ENCODE data around the gene BAIAP3.
"Not testable (repeated sequence)": the region's sequence is repeated elsewhere in the genome, so short reads cannot be mapped to it uniquely, and the experiment has no call there.

Gene BAIAP3

GRCh38 chr16:1318268-1318545, 15.2 kb upstream of the BAIAP3 start:
- no peak for DNase-seq (ENCODE audit: low read depth in 3 of 3)

GRCh38 chr16:1319041-1319440, 14.4 kb upstream of the BAIAP3 start:
- DNase-seq (ENCODE audit: low read depth in 3 of 3), result no peak

GRCh38 chr16:1320097-1320496, 13.3 kb upstream of the BAIAP3 start:
- no peak for DNase-seq (ENCODE audit: low read depth in 3 of 3)

GRCh38 chr16:1320658-1321240, 12.7 kb upstream of the BAIAP3 start:
- no peak for DNase-seq (ENCODE audit: low read depth in 3 of 3)

GRCh38 chr16:1322407-1322806, 11.0 kb upstream of the BAIAP3 start:
- no peak for DNase-seq (ENCODE audit: low read depth in 3 of 3)

DNA sequence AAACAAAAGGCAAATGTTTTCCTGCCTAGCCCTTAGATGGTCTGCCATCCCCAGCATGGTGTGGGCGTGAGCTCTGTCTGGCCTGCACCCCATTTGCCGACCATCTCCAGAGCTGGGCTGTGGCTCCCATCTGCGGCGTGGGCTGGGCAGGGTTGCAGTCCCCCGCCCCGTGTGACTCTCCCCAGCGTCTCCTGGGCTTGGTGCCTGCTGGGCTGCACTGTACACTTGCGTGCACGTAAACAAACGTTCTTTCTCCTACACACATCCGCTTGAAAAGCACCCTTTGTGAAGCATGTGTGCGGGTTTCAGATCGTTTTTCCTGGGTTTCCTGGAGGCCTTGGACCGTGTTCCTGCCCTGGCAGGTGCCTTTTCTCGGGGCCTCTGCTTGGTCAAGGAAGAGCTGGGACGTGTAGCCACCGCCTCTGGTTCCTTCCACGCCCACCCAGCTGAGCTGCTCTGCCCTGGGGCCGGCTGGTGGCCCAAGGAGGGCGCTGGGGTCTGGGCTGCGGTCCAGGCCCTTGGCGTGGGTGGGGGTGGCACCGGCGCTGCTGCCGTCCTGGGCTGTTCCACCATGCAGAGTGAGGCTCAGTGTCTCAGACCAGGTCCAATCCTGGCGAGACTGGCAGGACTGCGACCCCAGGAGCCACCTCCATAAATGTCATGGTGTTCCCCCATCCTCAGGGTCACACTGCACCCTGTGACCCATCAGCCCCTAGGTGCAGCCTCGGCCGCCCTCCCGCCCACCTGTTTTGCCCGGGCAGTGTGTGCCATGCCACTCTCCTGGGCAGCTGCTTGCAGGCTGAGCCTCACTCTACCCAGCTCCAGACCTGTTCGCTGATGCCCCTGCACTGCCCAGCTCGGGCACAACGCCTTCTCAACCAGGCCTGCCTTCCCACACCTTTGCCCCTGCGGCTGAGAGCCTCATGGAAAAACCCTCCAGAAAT, 9.9 kb upstream of the BAIAP3 start:
- DNase-seq (ENCODE audit: low read depth in 3 of 3), result no peak

GRCh38 chr16:1324286-1324826, 9.1 kb upstream of the BAIAP3 start:
- DNase-seq (ENCODE audit: low read depth in 3 of 3), result no peak

GRCh38 chr16:1325261-1325660, 8.2 kb upstream of the BAIAP3 start:
- DNase-seq (ENCODE audit: low read depth in 3 of 3), result no peak

DNA sequence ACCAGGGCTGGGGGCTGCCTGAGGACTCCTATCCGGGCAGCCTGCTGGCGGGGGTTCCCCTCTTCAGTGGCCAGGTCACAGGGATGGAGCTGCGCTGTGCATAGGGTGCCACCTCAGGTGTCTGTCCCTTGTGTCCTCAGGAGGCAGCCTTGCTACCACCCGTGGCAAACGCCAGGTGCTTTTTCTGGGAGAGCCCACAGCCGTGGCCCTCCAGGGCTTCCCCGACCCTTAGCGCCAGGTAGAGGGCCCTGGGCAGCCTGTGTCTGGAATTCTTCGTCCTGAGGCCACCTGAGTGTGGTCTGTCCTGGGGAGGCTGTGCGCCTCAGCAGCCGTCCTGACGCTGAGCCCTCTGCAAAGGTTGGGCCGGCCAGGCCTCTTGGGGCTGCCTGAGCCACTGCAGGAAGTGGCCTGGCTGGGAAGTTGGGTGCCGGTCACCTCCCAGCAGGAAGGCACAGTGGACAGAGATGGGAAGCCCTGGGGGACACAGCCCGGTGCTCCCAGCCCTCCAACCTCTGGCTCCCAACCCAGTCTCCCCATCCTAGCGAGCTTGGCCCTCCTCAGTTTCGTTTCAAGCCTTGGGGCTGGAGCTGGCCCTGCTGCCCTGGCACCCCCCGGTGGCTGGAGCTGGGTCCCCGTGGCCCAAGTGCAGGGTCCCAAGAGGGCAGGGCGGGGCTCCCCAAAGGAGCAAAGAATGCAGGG, 7.6 kb upstream of the BAIAP3 start:
- DNase-seq (ENCODE audit: low read depth in 3 of 3), result no peak

DNA sequence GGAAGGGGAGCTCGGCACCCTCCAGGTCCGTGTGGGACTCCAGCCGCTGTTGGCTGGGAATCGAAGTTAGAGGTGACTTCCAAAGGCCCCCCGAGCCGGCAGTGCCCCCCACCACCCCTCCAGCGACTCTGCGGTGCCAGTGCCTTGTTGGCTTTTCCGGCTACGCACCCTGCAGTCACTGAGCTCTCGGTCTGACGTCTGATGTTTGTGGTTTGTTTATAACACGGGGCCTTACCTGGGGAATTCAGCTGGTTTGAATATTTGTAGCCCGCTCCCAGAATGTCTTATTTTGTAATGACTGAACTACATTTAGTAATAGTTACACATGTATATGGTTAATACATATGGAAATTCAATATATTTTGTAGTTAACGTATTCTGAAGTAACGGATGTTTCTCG, 7.1 kb upstream of the BAIAP3 start:
- no peak for DNase-seq (ENCODE audit: low read depth in 3 of 3)

DNA sequence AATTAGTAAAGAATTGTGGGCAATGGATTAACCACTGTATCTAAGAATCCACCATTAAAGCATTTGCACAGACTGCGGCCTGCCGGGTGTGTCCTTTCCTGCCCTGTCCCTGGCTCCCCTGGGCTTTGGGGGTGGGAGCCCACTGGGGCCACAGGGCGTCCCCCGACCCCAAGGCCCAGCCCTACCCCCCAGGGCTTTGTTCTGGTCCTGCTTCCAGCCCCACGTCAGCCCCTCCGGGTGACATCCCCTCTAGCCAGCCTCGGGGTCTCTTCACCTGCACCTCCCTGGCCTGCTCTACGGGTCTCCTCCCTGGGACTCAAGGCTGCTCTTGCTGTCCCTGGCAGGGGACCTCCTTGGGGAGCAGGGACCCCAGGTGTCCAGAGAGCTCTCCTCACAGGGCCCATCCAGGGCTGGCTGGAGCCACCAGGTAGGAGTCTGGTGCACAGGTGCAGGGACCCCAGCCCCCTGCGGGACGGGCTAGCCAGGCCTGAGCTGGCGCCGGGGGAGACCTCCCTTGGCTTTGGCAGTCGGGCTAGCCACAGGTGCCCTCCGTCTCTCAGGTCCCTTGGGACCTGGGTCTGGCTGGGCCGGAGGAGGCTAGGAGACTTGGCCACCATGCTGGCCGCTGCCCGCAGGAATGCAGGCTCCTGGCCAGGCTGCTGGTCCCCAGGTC, 6.4 kb upstream of the BAIAP3 start:
- no peak for DNase-seq (ENCODE audit: low read depth in 3 of 3)

- DNase-seq (ENCODE audit: low read depth in 3 of 3), result no peak
Measured at GRCh38 chr16:1327619-1327947, 5.9 kb upstream of the BAIAP3 start.

GRCh38 chr16:1328136-1328535, 5.3 kb upstream of the BAIAP3 start:
- DNase-seq (ENCODE audit: low read depth in 3 of 3), result not testable (repeated sequence)

GRCh38 chr16:1328961-1329360, 4.5 kb upstream of the BAIAP3 start:
- DNase-seq (ENCODE audit: low read depth in 3 of 3), result not testable (repeated sequence)

- DNase-seq (ENCODE audit: low read depth in 3 of 3), result peak in 1 of 3 experiments; percentile 31
Measured at GRCh38 chr16:1330260-1330914, 3.1 kb upstream of the BAIAP3 start.

DNA sequence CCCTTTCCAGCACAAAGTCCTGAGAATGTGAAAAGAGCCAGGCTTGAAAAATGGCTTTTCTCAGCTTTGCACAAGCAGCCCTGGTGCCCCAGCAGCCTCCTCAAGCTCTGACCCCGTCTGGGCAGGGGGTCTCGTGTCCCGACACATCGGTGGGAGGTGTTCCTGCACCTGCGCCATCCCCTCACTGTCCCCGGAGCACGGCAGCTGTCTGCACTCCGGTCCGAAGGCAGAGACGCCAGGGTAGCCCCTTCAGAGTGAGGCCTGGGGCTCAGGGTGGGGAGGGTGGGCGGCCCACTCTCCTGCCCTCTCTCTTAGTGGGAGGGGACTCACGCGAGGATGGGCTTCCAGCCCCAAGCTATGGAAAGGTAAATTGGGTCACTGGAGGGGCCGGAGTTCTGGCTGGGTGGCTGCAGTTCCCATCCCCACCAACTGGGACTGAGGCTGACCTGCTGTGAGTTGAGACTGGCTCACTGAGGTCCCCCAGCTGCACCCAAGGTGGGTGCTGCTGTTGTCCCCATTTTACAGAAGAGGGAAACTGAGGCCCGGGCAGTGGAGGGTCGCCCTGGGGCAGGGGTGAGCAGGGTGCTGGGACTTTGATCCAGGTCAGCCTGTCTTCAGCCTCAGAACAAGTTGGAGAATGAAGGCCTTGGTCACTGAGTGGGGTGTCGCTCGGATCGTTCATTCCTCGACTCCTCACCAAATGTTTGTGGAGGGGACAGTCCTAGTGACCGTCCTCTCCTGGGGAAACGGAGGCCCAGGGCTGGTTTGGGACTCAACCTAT, 2.3 kb upstream of the BAIAP3 start:
- DNase-seq (ENCODE audit: low read depth in 3 of 3), result no peak

DNA sequence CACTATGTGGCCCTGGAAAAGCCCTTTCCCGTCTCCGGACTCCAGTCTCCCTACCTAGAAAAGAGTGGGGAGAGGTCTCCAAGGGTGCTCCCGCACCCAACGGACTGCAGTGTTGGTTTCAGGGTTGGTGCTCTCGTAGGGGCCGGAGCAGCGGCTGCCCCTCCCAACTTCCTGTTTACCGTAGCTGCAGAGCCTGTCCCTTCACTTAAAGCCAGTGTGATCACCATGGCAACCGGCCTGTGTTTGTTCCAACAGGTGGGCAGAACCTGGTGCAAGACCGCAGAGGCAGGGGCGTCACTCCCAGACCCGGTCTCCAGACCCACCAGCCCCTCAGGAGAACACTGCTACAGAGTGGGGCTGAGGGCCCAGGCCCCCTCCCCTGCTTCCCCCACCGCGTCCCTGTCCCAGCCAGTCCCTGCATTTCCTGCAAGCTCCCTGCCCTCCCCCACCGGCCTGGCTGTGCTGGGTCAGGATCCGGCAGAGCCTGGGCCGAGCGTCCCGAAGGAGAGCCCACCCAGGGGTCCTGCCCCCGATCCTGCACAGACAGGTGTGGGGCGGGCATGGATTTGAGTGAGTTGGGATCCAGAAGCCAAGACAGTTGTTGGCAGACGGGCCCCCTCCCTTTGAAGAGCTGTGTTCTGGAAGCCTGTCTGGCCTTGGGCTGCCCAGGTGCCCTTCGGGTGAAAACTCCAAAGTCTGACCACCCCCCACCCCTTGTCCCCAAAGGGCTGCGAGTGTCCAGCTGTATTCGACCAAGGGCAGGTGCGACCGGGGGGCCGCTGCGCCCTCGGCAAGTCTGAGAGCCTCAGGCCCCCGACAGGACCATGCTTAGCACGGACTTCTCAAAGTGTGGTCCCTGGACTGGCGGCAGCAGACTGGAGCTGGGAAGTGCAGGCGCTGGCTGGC, 1.5 kb upstream of the BAIAP3 start:
- no peak for DNase-seq (ENCODE audit: low read depth in 3 of 3)

GRCh38 chr16:1332618-1333148, 762 bp upstream of the BAIAP3 start:
- DNase-seq (ENCODE audit: low read depth in 3 of 3), result no peak

DNA sequence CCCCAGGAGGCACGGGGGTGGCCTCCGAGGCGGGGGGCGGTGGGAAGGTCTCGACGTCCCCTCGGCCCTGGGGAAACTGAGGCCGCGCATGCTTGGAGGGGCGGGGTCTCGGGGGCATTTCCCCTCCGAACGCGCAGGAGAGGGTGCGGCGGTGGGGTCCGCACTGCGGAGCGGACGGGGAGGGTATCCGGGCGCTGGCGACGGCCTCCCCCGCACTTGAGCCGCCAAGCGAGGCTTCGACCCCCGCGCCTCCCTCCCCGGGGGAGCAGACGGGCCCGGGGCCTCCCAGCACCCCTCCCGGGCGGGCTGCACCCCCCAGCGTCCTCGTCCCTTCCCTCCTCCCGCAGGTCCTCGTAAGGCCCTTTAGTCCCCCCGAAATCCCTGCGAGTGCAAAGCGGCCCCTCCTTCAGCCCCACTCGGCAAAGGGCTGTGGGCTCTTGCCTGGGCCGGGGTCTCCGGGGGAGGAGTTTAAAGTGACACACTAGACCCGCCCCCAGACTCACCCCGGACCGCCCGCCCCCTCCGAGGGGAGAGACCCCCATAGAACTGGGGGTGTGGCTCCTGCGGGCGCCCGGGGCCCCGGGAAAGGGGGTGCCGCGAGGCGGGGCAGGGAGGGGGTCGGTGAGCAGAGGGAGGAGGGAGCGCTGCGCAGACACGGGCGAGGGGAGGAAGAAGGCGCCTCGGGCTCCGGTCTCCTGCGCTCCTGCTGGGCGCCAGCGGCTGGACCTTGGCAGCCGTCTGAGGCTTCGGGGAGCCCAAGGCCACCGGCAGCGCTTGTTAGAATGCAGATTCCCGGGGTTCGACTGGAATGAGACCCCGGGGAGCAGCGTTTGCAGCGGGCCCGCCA, 632 bp downstream of the BAIAP3 start:
- DNase-seq (ENCODE audit: low read depth in 3 of 3), result no peak
